ENCODE data around the gene NRF1. TPM values are rescaled to one million over a fixed set of nuclear protein-coding genes. Genes with fewer than 3 reads are reported as not detected.

Gene NRF1
- total and polyA plus RNA-seq, 12 donors, result 7.7 to 16.0 (median 10.1) TPM

- H3K9me3 ChIP-seq (replicated peaks in 1 of 3), result no peaks in the 10 kb centered on the region
- peaks cover 6 to 11% of the 10 kb centered on the region in 2 donors for H3K4me1 ChIP-seq (replicated peaks in 1 of 2)
- peak in 6 of 7 donors; percentile 30 to 70 (median 54) for DNase-seq
- H3K27me3 ChIP-seq, result no peaks in the 10 kb centered on the region
- TF ChIP-seq CTCF (IDR thresholded peaks at IDR 0.05), result no peak
- WGBS, 4 donors, result 53 to 64% (median 56%) methylated on average over 7 of the region's 7 CpGs
- no peak overlapping the region for H3K4me3 ChIP-seq
- intact Hi-C loops (cut with DNase I), result no loop called here
- H3K36me3 ChIP-seq (replicated peaks in 1 of 2), result no peaks in the 10 kb centered on the region
- peak overlapping the region in 2 of 5 donors; percentile 19 to 34 for H3K27ac ChIP-seq
Measured at GRCh38 chr7:129676017-129676897, 64.7 kb downstream of the NRF1 start.

- 91 to 96% (median 92%) methylated on average over 4 of the region's 4 CpGs for WGBS, 4 donors
- Histone ChIP-seq H3K9me3 (replicated peaks in 1 of 3) (no peaks in the 10 kb centered on the region), H3K36me3 (replicated peaks in 1 of 2) (no peaks in the 10 kb centered on the region), H3K27me3 (no peaks in the 10 kb centered on the region), H3K27ac (no peak overlapping the region), H3K4me1 (replicated peaks in 1 of 2) (peaks cover 6 to 11% of the 10 kb centered on the region in 2 donors), H3K4me3 (no peak overlapping the region)
- DNase-seq, result no peak
- TF ChIP-seq POLR2A (IDR thresholded peaks at IDR 0.05), result no peak
- TF ChIP-seq CTCF (IDR thresholded peaks at IDR 0.05), result no peak
- intact Hi-C loops (cut with DNase I), result no loop called here
Measured at GRCh38 chr7:129677796-129678195, 66.3 kb downstream of the NRF1 start.

- H3K4me1 ChIP-seq (replicated peaks in 1 of 2), result peaks cover 6 to 11% of the 10 kb centered on the region in 2 donors
- DNase-seq, result no peak
- H3K36me3 ChIP-seq (replicated peaks in 1 of 2), result no peaks in the 10 kb centered on the region
- no peak overlapping the region for H3K4me3 ChIP-seq
- H3K27ac ChIP-seq, result no peak overlapping the region
- intact Hi-C loops (cut with DNase I), result no loop called here
- H3K9me3 ChIP-seq (replicated peaks in 1 of 3), result no peaks in the 10 kb centered on the region
- no peaks in the 10 kb centered on the region for H3K27me3 ChIP-seq
- TF ChIP-seq CTCF (IDR thresholded peaks at IDR 0.05) (no peak), POLR2A (IDR thresholded peaks at IDR 0.05) (no peak)
Measured at GRCh38 chr7:129678606-129679005, 67.1 kb downstream of the NRF1 start.

- no peak for DNase-seq
- WGBS, 4 donors, result 95 to 100% (median 96%) methylated on average over 1 of the region's 1 CpG
- TF ChIP-seq POLR2A (IDR thresholded peaks at IDR 0.05) (no peak), CTCF (IDR thresholded peaks at IDR 0.05) (no peak)
- H3K27ac ChIP-seq, result no peak overlapping the region
- H3K27me3 ChIP-seq, result no peaks in the 10 kb centered on the region
- intact Hi-C loops (cut with DNase I), result no loop called here
- H3K36me3 ChIP-seq (replicated peaks in 1 of 2), result no peaks in the 10 kb centered on the region
- peaks cover 6 to 11% of the 10 kb centered on the region in 2 donors for H3K4me1 ChIP-seq (replicated peaks in 1 of 2)
- no peaks in the 10 kb centered on the region for H3K9me3 ChIP-seq (replicated peaks in 1 of 3)
- no peak overlapping the region for H3K4me3 ChIP-seq
Measured at GRCh38 chr7:129680400-129680799, 68.9 kb downstream of the NRF1 start.

Measured in adrenal gland (tissue), 12 donors.